NCI-H1694 treated with DMSO at 0.1 percent for 48 hours (cell line): ENCODE results near the gene PLAGL2.
A peak's percentile ranks its signal among the peaks of the same experiment; 100 is the strongest.
"Not testable (repeated sequence)": the region's sequence is repeated elsewhere in the genome, so short reads cannot be mapped to it uniquely, and the experiment has no call there.

Experiments
- DNase-seq: peaks from one replicate; lab custom pipeline; 2025; lab: John Stamatoyannopoulos, UW

Gene PLAGL2

GRCh38 chr20:32204205-32205109 lies 3.1 kb downstream of the PLAGL2 start:
- DNase-seq: no peak

- no peak for DNase-seq
Measured at GRCh38 chr20:32203356-32204204, 4.0 kb downstream of the PLAGL2 start.

GRCh38 chr20:32201977-32202363 lies 5.6 kb downstream of the PLAGL2 start:
- DNase-seq: no peak

- DNase-seq: no peak
Measured at GRCh38 chr20:32201296-32201976, 6.1 kb downstream of the PLAGL2 start.

- DNase-seq: no peak
Measured at GRCh38 chr20:32199006-32199405, 8.5 kb downstream of the PLAGL2 start.

GRCh38 chr20:32197136-32197535 lies 10.4 kb downstream of the PLAGL2 start:
- not testable (repeated sequence) for DNase-seq

GRCh38 chr20:32196613-32197012 lies 10.9 kb downstream of the PLAGL2 start:
- not testable (repeated sequence) for DNase-seq

- no peak for DNase-seq
Measured at GRCh38 chr20:32195581-32195980, 12.0 kb downstream of the PLAGL2 start.

GRCh38 chr20:32193996-32194395 lies 13.5 kb downstream of the PLAGL2 start:
- DNase-seq: no peak

GRCh38 chr20:32193336-32193735 lies 14.2 kb downstream of the PLAGL2 start:
- not testable (repeated sequence) for DNase-seq

GRCh38 chr20:32192698-32193097 lies 14.8 kb downstream of the PLAGL2 start:
- DNase-seq: no peak

GRCh38 chr20:32191873-32192272 lies 15.7 kb downstream of the PLAGL2 start:
- no peak for DNase-seq

GRCh38 chr20:32191422-32191821 lies 16.1 kb downstream of the PLAGL2 start:
- DNase-seq: no peak

- no peak for DNase-seq
Measured at GRCh38 chr20:32190616-32191415, 16.7 kb downstream of the PLAGL2 start.

GRCh38 chr20:32189691-32190615 lies 17.6 kb downstream of the PLAGL2 start:
- DNase-seq: peak; percentile 7

GRCh38 chr20:32189123-32189410 lies 18.5 kb downstream of the PLAGL2 start:
- DNase-seq: no peak

GRCh38 chr20:32188376-32189122 lies 19.0 kb downstream of the PLAGL2 start:
- DNase-seq: no peak

- DNase-seq: no peak
Measured at GRCh38 chr20:32186506-32186905, 21.0 kb downstream of the PLAGL2 start.

- no peak for DNase-seq
Measured at GRCh38 chr20:32184961-32185603, 22.5 kb downstream of the PLAGL2 start.
